Keratinocyte (primary cell): ENCODE results near the gene SP5. TPM values are rescaled to one million over a fixed set of nuclear protein-coding genes. Genes with fewer than 3 reads are reported as not detected.

Experiments used
- DNase-seq: peaks from one replicate; pipeline ENCODE4 v3.0.0-alpha.2; 2011; ENCODE audit warnings: low read depth, missing footprints, low spot score
- FAIRE-seq: peaks from 2 replicates; lab custom pipeline; 2011; peaks lifted over from hg19 to GRCh38; lab: Jason Lieb, UNC
- H2AFZ ChIP-seq: 2 replicates; pipeline ENCODE4 v1.6.0; 2012; ENCODE audit warnings: low read length, control low read depth, inconsistent platforms; ENCODE audit not compliant: control insufficient read depth
- H3K27ac ChIP-seq: 2 replicates; pipeline ENCODE4 v1.5.1; 2011; ENCODE audit warnings: low read length; ENCODE audit not compliant: control insufficient read depth, insufficient read depth
- H3K27me3 ChIP-seq: 3 replicates; pipeline ENCODE4 v1.6.0; 2011; ENCODE audit warnings: low read length; ENCODE audit not compliant: control insufficient read depth, insufficient read depth; ENCODE audit errors: extremely low read depth
- H3K36me3 ChIP-seq, 2 experiments: 2 replicates in 1 of 2; 3 replicates in 1 of 2; pipeline ENCODE4 v1.5.1; 2011; ENCODE audit warnings: low read length in 2 of 2, mild to moderate bottlenecking in 1 of 2; ENCODE audit not compliant: control insufficient read depth in 2 of 2, insufficient read depth in 2 of 2; ENCODE audit errors: extremely low read depth in 1 of 2
- H3K4me1 ChIP-seq: 3 replicates; pipeline ENCODE4 v1.5.1; 2011; ENCODE audit warnings: low read length; ENCODE audit not compliant: control insufficient read depth, insufficient read depth; ENCODE audit errors: extremely low read depth
- H3K4me2 ChIP-seq: 3 replicates; pipeline ENCODE4 v1.6.0; 2011; ENCODE audit warnings: low read depth, low read length; ENCODE audit not compliant: control insufficient read depth, insufficient read depth; ENCODE audit errors: extremely low read depth
- H3K4me3 ChIP-seq, 3 experiments: fragments of 200-600 bp in 1 of 3; sonication (generic) in 1 of 3; 2 replicates in 2 of 3; 3 replicates in 1 of 3; pipeline ENCODE4 v1.5.1; 2011 to 2016; ENCODE audit warnings: low read length in 3 of 3, mild to moderate bottlenecking in 3 of 3, control low read depth in 2 of 3, inconsistent platforms in 1 of 3, low read depth in 1 of 3, mixed read lengths in 1 of 3, mixed run types in 1 of 3, moderate library complexity in 1 of 3; ENCODE audit not compliant: control insufficient read depth in 2 of 3, insufficient read depth in 2 of 3; ENCODE audit errors: extremely low read depth in 1 of 3
- H3K79me2 ChIP-seq: 2 replicates; pipeline ENCODE4 v1.6.0; 2012; ENCODE audit warnings: low read length; ENCODE audit not compliant: control insufficient read depth, insufficient read depth
- H3K9ac ChIP-seq: 3 replicates; pipeline ENCODE4 v1.6.0; 2011; ENCODE audit warnings: low read length; ENCODE audit not compliant: control insufficient read depth, insufficient read depth; ENCODE audit errors: extremely low read depth
- H3K9me1 ChIP-seq: 3 replicates; pipeline ENCODE4 v1.6.0; 2011; ENCODE audit warnings: low read length; ENCODE audit not compliant: control insufficient read depth, insufficient read depth; ENCODE audit errors: extremely low read depth
- H3K9me3 ChIP-seq: 2 replicates; pipeline ENCODE4 v1.5.1; 2012; ENCODE audit warnings: low read depth, low read length; ENCODE audit not compliant: control insufficient read depth
- H4K20me1 ChIP-seq: 3 replicates; pipeline ENCODE4 v1.6.0; 2011; ENCODE audit warnings: low read length; ENCODE audit not compliant: control insufficient read depth, insufficient read depth; ENCODE audit errors: extremely low read depth
- CTCF ChIP-seq, 3 experiments: IDR thresholded peaks in 1 of 3; conservative IDR thresholded peaks in 1 of 3; optimal IDR thresholded peaks in 1 of 3; 2 replicates in 2 of 3; 3 replicates in 1 of 3; pipeline versions ENCODE3 to v1.5.1; 2011; ENCODE audit warnings: low read length in 3 of 3, mild to moderate bottlenecking in 3 of 3, moderate library complexity in 2 of 3, control low read depth in 1 of 3, inconsistent platforms in 1 of 3; ENCODE audit not compliant: insufficient read depth in 2 of 3; ENCODE audit errors: extremely low read depth in 1 of 3
- EZH2 ChIP-seq: IDR thresholded peaks from one replicate; pipeline ENCODE4 v1.6.1; 2012; ENCODE audit warnings: inconsistent platforms, mild to moderate bottlenecking, low read length, moderate library complexity
- dilution Hi-C: fragments of 300-500 bp; cut with MboI; formaldehyde crosslinking; loops from one replicate; pipeline ENCODE4 v1.7.0; 2020; ENCODE audit warnings: low sequenced_read_pairs; ENCODE audit not compliant: extremely low pct_ligation_motif_present
- polyA plus RNA-seq, 5 experiments: library from polyadenylated mRNA; depleted of rRNA in 3 of 5; stranded (reverse) in 3 of 5; stranded (forward) in 1 of 5; unstranded in 1 of 5; fragments of >200 nt; gene quantifications; 1 replicate in 1 of 5; 2 replicates in 3 of 5; 3 replicates in 1 of 5; pipeline versions ENCODE4 v1.2.1 to v1.2.3, GENCODE V29; 2011 to 2012; ENCODE audit warnings: missing spikeins in 2 of 5, low read depth in 1 of 5, low replicate concordance in 1 of 5

SP5 gene
- polyA plus RNA-seq, 1 donor (not counting 4 experiments of a cell fraction or from before 2014, with no cell fraction given) = not detected

- H3K9me1 ChIP-seq = no peaks in the 10 kb centered on the region
- H4K20me1 ChIP-seq = no peaks in the 10 kb centered on the region
- peaks cover 87% of the 10 kb centered on the region for H3K27me3 ChIP-seq
- no peaks in the 10 kb centered on the region for H3K9me3 ChIP-seq
- peak overlapping the region; percentile 29 to 73 (median 54) for H3K4me3 ChIP-seq
- no peak overlapping the region for H2AFZ ChIP-seq
- FAIRE-seq (no peak), DNase-seq (no peak)
- peak overlapping the region; percentile 88 for H3K4me2 ChIP-seq
- H3K4me1 ChIP-seq = peaks cover 3% of the 10 kb centered on the region
- no peak overlapping the region for H3K27ac ChIP-seq
- no peak overlapping the region for H3K9ac ChIP-seq
- H3K36me3 ChIP-seq = no peaks in the 10 kb centered on the region
- TF ChIP-seq CTCF (optimal IDR thresholded peaks at IDR 0.05 in 1 of 3, IDR thresholded peaks at IDR 0.05 in 1 of 3, conservative IDR thresholded peaks at IDR 0.05 in 1 of 3; ENCODE audit: extremely low read depth in 1 of 3, insufficient read depth in 2 of 3, low read length in 3 of 3) (no peak), EZH2 (peak; percentile 83)
- dilution Hi-C loops = no loop called here
- H3K79me2 ChIP-seq = no peaks in the 10 kb centered on the region
These were observed 1.4 kb upstream of the SP5 start for GRCh38 chr2:170713543-170714380.

- Histone ChIP-seq H3K27ac (no peak overlapping the region), H4K20me1 (no peaks in the 10 kb centered on the region), H3K9me3 (no peaks in the 10 kb centered on the region), H3K4me1 (peaks cover 3% of the 10 kb centered on the region), H3K79me2 (no peaks in the 10 kb centered on the region), H2AFZ (peak overlapping the region; percentile 15), H3K4me2 (peak overlapping the region; percentile 88), H3K36me3 (no peaks in the 10 kb centered on the region), H3K27me3 (peaks cover 92% of the 10 kb centered on the region), H3K4me3 (peak overlapping the region; percentile 29 to 73 (median 67)), H3K9me1 (no peaks in the 10 kb centered on the region), H3K9ac (no peak overlapping the region)
- dilution Hi-C loops = no loop called here
- TF ChIP-seq EZH2 (no peak), CTCF (optimal IDR thresholded peaks at IDR 0.05 in 1 of 3, IDR thresholded peaks at IDR 0.05 in 1 of 3, conservative IDR thresholded peaks at IDR 0.05 in 1 of 3; ENCODE audit: extremely low read depth in 1 of 3, insufficient read depth in 2 of 3, low read length in 3 of 3) (no peak)
- DNase-seq (no peak), FAIRE-seq (no peak)
These were observed 616 bp upstream of the SP5 start for GRCh38 chr2:170714381-170715061.
